HEK293 (cell line): ENCODE measurements around the gene ZDHHC3.

ENCODE experiments used
- CTCF ChIA-PET: fragments of 350-600 bp; formaldehyde crosslinking; extraction: SDS; loops from one replicate; lab custom pipeline; 2021; ENCODE audit warnings: antibody characterized with exemption; lab: Yijun Ruan, JAX
- POLR2A ChIA-PET: fragments of 300-600 bp; formaldehyde crosslinking; extraction: SDS; loops from one replicate; lab custom pipeline; 2020; ENCODE audit warnings: antibody characterized with exemption, inconsistent platforms; lab: Yijun Ruan, JAX
- H3K27ac ChIP-seq: fragments of 200-500 bp; sonication (Bioruptor generic); 2 replicates; pipeline ENCODE4 v1.5.1; 2014; ENCODE audit warnings: low read depth, low read length, control low read depth, inconsistent platforms; ENCODE audit errors: extremely low read depth
- H3K36me3 ChIP-seq, 2 experiments: fragments of 200-500 bp in 1 of 2; sonication (Bioruptor generic) in 1 of 2; 1 replicate in 1 of 2; 2 replicates in 1 of 2; pipeline ENCODE4 v1.5.1; 2014 to 2017; ENCODE audit warnings: inconsistent platforms in 2 of 2, low read length in 2 of 2; ENCODE audit not compliant: control insufficient read depth in 2 of 2, insufficient read depth in 1 of 2
- H3K4me1 ChIP-seq: fragments of 200-500 bp; sonication (Bioruptor generic); 2 replicates; pipeline ENCODE4 v1.5.1; 2014; ENCODE audit warnings: mild to moderate bottlenecking, low read length, inconsistent platforms; ENCODE audit not compliant: control insufficient read depth, insufficient read depth
- H3K4me3 ChIP-seq: 2 replicates; pipeline ENCODE4 v1.5.1; 2011; ENCODE audit warnings: low read depth, mild to moderate bottlenecking, control low read depth, low read length, moderate library complexity
- H3K9me3 ChIP-seq: fragments of 200-500 bp; sonication (Bioruptor generic); 2 replicates; pipeline ENCODE4 v1.5.1; 2014; ENCODE audit warnings: low read depth, low read length, inconsistent platforms; ENCODE audit not compliant: control insufficient read depth, insufficient read depth
- BCL11A ChIP-seq: fragments of 450-650 bp; formaldehyde crosslinking; IDR thresholded peaks from 2 replicates; pipeline ENCODE4 v1.5.1; 2016; ENCODE audit warnings: low read depth, missing biosample characterization, missing genetic modification characterization
- GLI2 ChIP-seq: fragments of 450-650 bp; formaldehyde crosslinking; IDR thresholded peaks from 2 replicates; pipeline ENCODE4; 2017; ENCODE audit warnings: missing biosample characterization, missing genetic modification characterization, low read depth, borderline replicate concordance
- KLF16 ChIP-seq: fragments of 450-650 bp; formaldehyde crosslinking; IDR thresholded peaks from 2 replicates; pipeline ENCODE4 v1.5.1; 2017; ENCODE audit warnings: missing biosample characterization, missing genetic modification characterization
- SCRT2 ChIP-seq: fragments of 450-650 bp; formaldehyde crosslinking; IDR thresholded peaks from 2 replicates; pipeline ENCODE4 v1.5.1; 2016; ENCODE audit warnings: missing biosample characterization, missing genetic modification characterization
- ZBTB20 ChIP-seq: fragments of 450-650 bp; formaldehyde crosslinking; IDR thresholded peaks from 2 replicates; pipeline ENCODE4 v1.5.1; 2016; ENCODE audit warnings: missing biosample characterization, missing genetic modification characterization
- ZBTB48 ChIP-seq: fragments of 450-650 bp; formaldehyde crosslinking; IDR thresholded peaks from 2 replicates; pipeline ENCODE4 v1.5.1; 2016; ENCODE audit warnings: missing biosample characterization, missing genetic modification characterization
- ZBTB49 ChIP-seq: fragments of 450-650 bp; formaldehyde crosslinking; IDR thresholded peaks from 2 replicates; pipeline ENCODE4 v1.5.1; 2016; ENCODE audit warnings: missing biosample characterization, missing genetic modification characterization, low read depth
- ZNF10 ChIP-seq: fragments of 450-650 bp; formaldehyde crosslinking; IDR thresholded peaks from 2 replicates; pipeline ENCODE4 v1.5.1; 2017; ENCODE audit warnings: missing biosample characterization, missing genetic modification characterization
- ZNF114 ChIP-seq: fragments of 450-650 bp; formaldehyde crosslinking; IDR thresholded peaks from 2 replicates; pipeline ENCODE4 v1.5.0; 2017; ENCODE audit warnings: missing biosample characterization, missing genetic modification characterization
- ZNF16 ChIP-seq: fragments of 450-650 bp; formaldehyde crosslinking; IDR thresholded peaks from 2 replicates; pipeline ENCODE4 v1.5.1; 2016; ENCODE audit warnings: low read depth, missing biosample characterization, missing genetic modification characterization
- ZNF223 ChIP-seq: fragments of 450-650 bp; formaldehyde crosslinking; IDR thresholded peaks from 2 replicates; pipeline ENCODE4 v1.5.1; 2016; ENCODE audit warnings: missing biosample characterization, missing genetic modification characterization
- ZNF354C ChIP-seq: fragments of 450-650 bp; formaldehyde crosslinking; IDR thresholded peaks from 2 replicates; pipeline ENCODE4 v1.5.1; 2016; ENCODE audit warnings: missing biosample characterization, missing genetic modification characterization, low read depth, borderline replicate concordance
- ZNF48 ChIP-seq: fragments of 450-650 bp; formaldehyde crosslinking; IDR thresholded peaks from 2 replicates; pipeline ENCODE4 v1.5.1; 2016; ENCODE audit warnings: missing biosample characterization, missing genetic modification characterization
- ZNF488 ChIP-seq: fragments of 450-650 bp; formaldehyde crosslinking; IDR thresholded peaks from 2 replicates; pipeline ENCODE4 v1.5.1; 2016; ENCODE audit warnings: missing biosample characterization, missing genetic modification characterization
- ZNF514 ChIP-seq: fragments of 450-650 bp; formaldehyde crosslinking; IDR thresholded peaks from 2 replicates; pipeline ENCODE4 v1.5.1; 2016; ENCODE audit warnings: missing biosample characterization, missing genetic modification characterization
- ZNF549 ChIP-seq: fragments of 450-650 bp; IDR thresholded peaks from 2 replicates; pipeline ENCODE4 v1.5.1; 2018; ENCODE audit warnings: missing biosample characterization, missing genetic modification characterization, mild to moderate bottlenecking, inconsistent platforms, moderate library complexity
- ZNF621 ChIP-seq: fragments of 450-650 bp; formaldehyde crosslinking; IDR thresholded peaks from 2 replicates; pipeline ENCODE4 v1.5.1; 2017; ENCODE audit warnings: missing biosample characterization, missing genetic modification characterization
- ZNF654 ChIP-seq: fragments of 450-650 bp; formaldehyde crosslinking; IDR thresholded peaks from 2 replicates; pipeline ENCODE4 v1.5.1; 2016; ENCODE audit warnings: low read depth, missing biosample characterization, missing genetic modification characterization
- TF ChIP-seq, protein P1 (sequence below): fragments of 450-650 bp; formaldehyde crosslinking; IDR thresholded peaks from 2 replicates; pipeline ENCODE4 v1.5.1; 2016; ENCODE audit warnings: missing biosample characterization, missing genetic modification characterization

Gene ZDHHC3

GRCh38 chr3:44918087-44918486 lies 57.9 kb downstream of the ZDHHC3 start:
- TF ChIP-seq ZNF223 (tag by site-specific recombination) (no peak), ZBTB20 (no peak), KLF16 (tag by site-specific recombination) (no peak), ZBTB48 (tag by site-specific recombination) (no peak), ZNF354C (no peak), SCRT2 (tag by site-specific recombination) (no peak), ZNF16 (no peak), ZNF114 (tag by site-specific recombination) (no peak), ZNF10 (tag by site-specific recombination) (no peak), ZNF621 (tag by site-specific recombination) (no peak), BCL11A (tag by site-specific recombination) (no peak), ZNF549 (tag by site-specific recombination) (no peak), ZNF48 (no peak), ZNF488 (tag by site-specific recombination) (no peak)
- TF ChIP-seq, all 188 proteins: peak for 0
- Histone ChIP-seq H3K4me1 (no peaks in the 10 kb centered on the region), H3K36me3 (peaks cover 0 to 24% of the 10 kb centered on the region in 2 experiments; a peak in 2 of 3 replicates), H3K4me3 (no peak overlapping the region), H3K27ac (no peak overlapping the region), H3K9me3 (no peaks in the 10 kb centered on the region)
- ChIA-PET POLR2A (no interaction called here), CTCF (no interaction called here)

DNA sequence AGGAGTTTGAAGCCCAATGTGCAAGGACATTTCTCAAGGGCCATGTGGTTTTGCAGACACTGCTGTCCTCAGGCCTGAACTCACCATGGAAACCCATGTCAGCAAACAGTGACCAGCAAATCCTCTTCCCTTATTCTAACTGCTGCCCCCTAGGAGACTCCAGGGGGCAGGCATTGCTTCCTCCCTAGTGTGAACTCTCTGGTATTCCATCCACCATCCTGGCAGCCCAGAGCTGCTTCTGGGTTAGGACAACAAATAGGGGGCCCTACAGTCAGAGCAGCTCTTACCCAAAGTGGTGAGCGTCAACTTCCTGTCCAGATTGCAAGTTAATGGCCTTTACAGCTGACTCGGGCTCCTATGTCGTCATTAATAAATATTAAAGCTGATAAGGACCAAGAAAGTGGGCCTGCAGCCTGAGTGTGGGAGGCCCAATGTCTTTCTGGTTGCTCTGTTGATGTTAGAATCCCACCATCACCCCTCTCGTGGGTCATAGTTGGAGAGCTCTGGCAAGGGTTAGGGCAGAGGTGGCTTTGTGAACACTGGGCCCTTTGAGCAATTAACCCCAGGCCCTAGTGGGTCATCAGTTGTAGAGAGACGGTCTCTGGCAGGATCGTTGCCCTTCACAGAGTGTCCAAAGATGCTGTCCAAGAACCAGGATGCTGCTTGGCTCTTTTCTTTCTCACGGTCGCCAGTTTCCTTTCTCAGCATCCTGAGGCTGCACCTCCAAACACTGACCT lies 60.1 kb downstream of the ZDHHC3 start:
- no peak overlapping the region for H3K27ac ChIP-seq
- ChIA-PET CTCF (interaction anchor here (0.5 to 0.6 kb wide), 2 partner anchors 121 to 326 kb away, joined by 3 read pairs; no protein-coding TSS in a partner anchor), POLR2A (interaction anchor here (1.1 kb wide), 1 partner anchor 60 kb away, joined by 3 read pairs; the partner anchor contains the start of genes EXOSC7 and ZDHHC3)
- no peaks in the 10 kb centered on the region for H3K9me3 ChIP-seq
- TF ChIP-seq, protein P1, sequence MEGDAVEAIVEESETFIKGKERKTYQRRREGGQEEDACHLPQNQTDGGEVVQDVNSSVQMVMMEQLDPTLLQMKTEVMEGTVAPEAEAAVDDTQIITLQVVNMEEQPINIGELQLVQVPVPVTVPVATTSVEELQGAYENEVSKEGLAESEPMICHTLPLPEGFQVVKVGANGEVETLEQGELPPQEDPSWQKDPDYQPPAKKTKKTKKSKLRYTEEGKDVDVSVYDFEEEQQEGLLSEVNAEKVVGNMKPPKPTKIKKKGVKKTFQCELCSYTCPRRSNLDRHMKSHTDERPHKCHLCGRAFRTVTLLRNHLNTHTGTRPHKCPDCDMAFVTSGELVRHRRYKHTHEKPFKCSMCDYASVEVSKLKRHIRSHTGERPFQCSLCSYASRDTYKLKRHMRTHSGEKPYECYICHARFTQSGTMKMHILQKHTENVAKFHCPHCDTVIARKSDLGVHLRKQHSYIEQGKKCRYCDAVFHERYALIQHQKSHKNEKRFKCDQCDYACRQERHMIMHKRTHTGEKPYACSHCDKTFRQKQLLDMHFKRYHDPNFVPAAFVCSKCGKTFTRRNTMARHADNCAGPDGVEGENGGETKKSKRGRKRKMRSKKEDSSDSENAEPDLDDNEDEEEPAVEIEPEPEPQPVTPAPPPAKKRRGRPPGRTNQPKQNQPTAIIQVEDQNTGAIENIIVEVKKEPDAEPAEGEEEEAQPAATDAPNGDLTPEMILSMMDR (tag by site-specific recombination): no peak
- no peak for TF ChIP-seq ZBTB49 (tag by site-specific recombination)
- TF ChIP-seq ZNF514 (tag by site-specific recombination): no peak
- no peak overlapping the region for H3K4me3 ChIP-seq
- no peaks in the 10 kb centered on the region for H3K4me1 ChIP-seq
- peaks cover 0 to 11% of the 10 kb centered on the region in 2 experiments; a peak in 1 of 3 replicates for H3K36me3 ChIP-seq

DNA sequence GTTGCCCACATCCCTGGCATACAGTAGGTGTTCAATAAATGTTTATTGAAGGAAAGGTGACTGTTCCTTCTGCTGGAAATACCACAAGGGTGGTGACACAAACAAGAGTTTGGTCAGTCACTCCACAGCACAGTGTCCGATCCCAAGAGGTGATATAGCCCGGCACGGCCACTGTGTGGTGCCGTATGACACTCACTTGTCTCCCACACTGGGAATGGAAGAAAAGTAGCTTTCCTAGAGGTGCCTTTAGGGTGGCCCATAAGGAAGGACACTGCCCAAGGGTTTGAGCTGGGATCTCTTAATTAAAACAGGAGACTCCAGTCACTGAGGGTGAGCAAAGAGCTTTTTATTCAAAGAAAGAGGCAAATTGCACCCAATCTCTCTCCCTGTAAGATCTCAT lies 61.0 kb downstream of the ZDHHC3 start:
- TF ChIP-seq GLI2: no peak
- TF ChIP-seq ZNF654 (tag by site-specific recombination): 0 out of 2 replicates have a peak, but pooled peaks have one; percentile 13
- TF ChIP-seq ZNF488 (tag by site-specific recombination): no peak
- POLR2A ChIA-PET: interaction anchor here (1.3 kb wide), 1 partner anchor 61 kb away, joined by 3 read pairs; the partner anchor contains the start of genes EXOSC7 and ZDHHC3

More for the DNA sequence above, 61.0 kb downstream of the ZDHHC3 start:
- H3K36me3 ChIP-seq: peaks cover 0 to 3% of the 10 kb centered on the region in 2 experiments; a peak in 1 of 3 replicates
- CTCF ChIA-PET: interaction anchor here (0.6 to 1.7 kb wide), 13 partner anchors 9 to 593 kb away, joined by 3 to 12 read pairs (median 3); no protein-coding TSS in a partner anchor
- H3K27ac ChIP-seq: no peak overlapping the region
- no peak overlapping the region for H3K4me3 ChIP-seq
- no peaks in the 10 kb centered on the region for H3K9me3 ChIP-seq
- H3K4me1 ChIP-seq: no peaks in the 10 kb centered on the region
